Endothelial cell of umbilical vein (primary cell): Measurements from ENCODE around the gene ARHGEF19.
A peak's percentile ranks its signal among the peaks of the same experiment; 100 is the strongest.

Experiments used
- CTCF ChIP-seq, 2 donors: IDR thresholded peaks; 1 replicate in 1 of 2; 2 replicates in 1 of 2; pipeline ENCODE4 v1.5.1; 2011; ENCODE audit warnings: low read length in 2 of 2, mild to moderate bottlenecking in 2 of 2, moderate library complexity in 2 of 2, control low read depth in 1 of 2, inconsistent platforms in 1 of 2, low read depth in 1 of 2; ENCODE audit not compliant: insufficient read depth in 1 of 2; ENCODE audit errors: extremely low read depth in 1 of 2
- JUN ChIP-seq: IDR thresholded peaks from 2 replicates; pipeline ENCODE4 v1.6.1; 2011; ENCODE audit warnings: borderline replicate concordance, low read depth; ENCODE audit not compliant: insufficient read length, insufficient read depth
- POLR2AphosphoS5 ChIP-seq: IDR thresholded peaks from 2 replicates; pipeline ENCODE4 v1.6.1; 2012; ENCODE audit warnings: low read depth, mild to moderate bottlenecking, control low read depth, low read length, moderate library complexity; ENCODE audit not compliant: insufficient read depth

- TF ChIP-seq CTCF (IDR thresholded peaks at IDR 0.05; ENCODE audit: extremely low read depth in 1 of 2, insufficient read depth in 1 of 2, low read depth in 1 of 2, low read length in 2 of 2) (no peak), POLR2AphosphoS5 (peak; percentile 73), JUN (no peak)
These were observed 5.7 kb downstream of the ARHGEF19 start for GRCh38 chr1:16206547-16207317.
